Measurements from ENCODE around the gene PTN.

Gene PTN, protein sequence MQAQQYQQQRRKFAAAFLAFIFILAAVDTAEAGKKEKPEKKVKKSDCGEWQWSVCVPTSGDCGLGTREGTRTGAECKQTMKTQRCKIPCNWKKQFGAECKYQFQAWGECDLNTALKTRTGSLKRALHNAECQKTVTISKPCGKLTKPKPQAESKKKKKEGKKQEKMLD

DNA sequence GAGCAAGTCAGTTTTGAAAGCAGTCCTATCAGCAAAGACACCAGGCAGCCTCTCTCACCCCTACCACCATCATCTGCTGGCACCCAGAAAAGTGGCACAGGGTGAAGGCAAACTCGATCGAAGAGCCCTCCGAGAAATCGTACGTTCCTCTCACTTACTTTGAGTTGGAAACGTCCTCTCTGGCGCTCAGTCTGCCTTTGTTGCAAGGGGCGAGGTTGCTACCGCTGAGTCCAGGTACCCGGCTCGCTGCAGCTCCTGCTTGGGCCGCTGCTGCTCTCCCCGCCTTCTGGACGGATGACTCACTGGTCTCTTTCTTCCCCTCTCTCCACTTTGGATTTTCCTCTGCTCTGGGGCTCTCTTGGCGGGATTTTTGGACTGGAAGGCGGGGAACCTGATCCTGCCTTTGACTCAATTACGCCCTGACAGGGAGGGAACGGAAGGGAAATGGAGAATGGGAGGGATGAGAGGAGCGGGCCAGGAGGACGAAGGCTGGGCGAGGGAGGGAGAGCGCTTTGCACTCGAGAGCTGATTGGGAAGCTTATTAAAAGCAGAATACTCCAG, at the start of gene PTN:
TSS of gene PTN (minus strand) at position 453 of the 561 bp plus-strand sequence. CDS start 88,760 bp downstream, outside the sequence.
- peak; percentile 79 for DNase-seq

DNA sequence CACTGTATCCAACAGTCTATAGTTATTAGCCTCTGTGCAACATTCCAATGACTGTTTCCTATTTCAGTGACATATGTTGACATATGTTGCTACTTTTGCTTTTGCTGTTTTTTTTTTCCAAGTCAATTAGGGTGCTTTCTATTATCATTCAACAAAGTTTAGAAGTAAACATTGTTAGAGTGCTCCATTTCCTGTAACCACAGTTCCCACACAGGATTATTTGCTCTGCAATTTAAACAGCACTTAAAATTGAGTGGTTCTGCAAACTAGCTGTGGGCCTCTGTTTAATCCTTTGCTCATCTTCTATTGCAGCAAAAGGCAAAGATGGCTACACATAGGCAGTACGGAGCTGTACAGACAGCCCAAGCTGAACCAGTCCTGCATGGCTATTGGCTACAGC, 46.5 kb upstream of the PTN start:
- no peak for DNase-seq

DNA sequence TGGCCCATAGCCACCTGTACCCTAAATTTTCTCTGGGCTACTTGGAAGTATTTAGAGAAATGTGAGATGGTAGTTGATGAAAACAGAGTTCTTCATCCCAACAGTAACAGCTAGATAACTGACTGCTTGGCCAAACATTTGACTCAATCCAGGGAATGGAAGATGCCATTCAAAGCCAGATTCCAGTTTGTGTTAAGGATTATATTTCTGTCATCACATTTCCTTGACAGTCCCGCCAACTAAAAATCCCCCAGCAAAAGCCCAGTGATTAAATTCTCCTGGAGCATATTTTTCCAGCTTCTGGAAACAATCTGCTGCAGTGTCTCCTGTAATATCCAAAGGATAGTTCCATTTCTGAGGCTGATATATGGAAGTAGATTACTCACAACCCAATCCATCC, 45.4 kb upstream of the PTN start:
- DNase-seq = peak; percentile 41

DNA sequence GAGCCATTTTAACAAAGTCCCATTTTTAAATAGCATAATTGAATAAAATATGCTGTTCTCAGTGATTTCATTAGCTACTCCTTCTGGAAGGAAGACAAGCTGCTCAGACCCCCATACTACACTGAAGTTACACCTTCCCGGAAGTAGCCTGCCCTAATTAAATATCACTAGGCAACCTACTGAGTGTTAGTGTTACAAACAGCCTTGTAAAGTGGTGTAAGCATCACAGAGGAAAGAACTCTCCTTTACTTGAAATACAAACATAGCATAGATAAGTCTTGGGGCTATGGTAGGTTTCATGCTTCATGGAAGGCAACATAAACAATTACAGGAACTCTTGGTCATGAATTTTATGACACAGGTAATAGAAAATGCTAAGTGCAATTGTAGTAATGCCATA, 43.4 kb upstream of the PTN start:
- no peak for DNase-seq

DNA sequence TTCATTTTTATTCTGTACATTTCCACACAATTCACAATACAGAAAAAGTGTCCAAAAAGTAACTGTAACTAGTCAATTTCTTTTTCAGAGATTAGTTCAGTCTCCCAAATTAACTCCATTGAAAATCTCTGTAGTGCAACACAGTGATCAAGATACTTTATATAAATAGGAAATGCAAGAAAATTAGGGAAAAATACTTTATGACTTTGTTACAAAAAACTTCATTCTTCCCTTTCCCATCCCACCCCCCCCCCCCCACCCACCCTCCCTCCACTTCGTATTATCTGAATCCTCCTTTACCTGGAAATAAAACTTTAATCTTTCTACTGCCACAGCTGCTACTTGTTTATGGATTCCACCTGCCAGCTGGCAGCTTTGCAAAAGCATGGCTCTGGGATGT, 37.5 kb upstream of the PTN start:
- DNase-seq = no peak

DNA sequence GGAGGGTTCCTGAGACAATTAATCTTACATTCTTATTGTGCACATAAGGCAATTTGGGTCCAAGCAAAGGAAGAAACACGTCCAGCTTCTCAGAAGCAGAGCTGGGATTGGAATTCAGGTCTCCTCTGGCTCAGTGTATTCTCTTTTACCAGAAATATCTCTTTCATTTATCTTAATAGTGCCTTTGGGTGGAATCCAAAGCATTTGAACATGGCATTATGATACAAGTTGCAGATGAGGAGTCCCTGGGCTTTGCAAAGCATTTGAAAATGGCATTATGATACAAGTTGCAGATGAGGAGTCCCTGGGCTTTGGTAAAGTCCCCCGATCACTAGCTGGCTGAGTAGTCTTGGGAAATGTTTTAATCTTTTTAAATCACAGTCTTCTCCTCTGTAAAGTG, 30.0 kb upstream of the PTN start:
- DNase-seq = no peak

DNA sequence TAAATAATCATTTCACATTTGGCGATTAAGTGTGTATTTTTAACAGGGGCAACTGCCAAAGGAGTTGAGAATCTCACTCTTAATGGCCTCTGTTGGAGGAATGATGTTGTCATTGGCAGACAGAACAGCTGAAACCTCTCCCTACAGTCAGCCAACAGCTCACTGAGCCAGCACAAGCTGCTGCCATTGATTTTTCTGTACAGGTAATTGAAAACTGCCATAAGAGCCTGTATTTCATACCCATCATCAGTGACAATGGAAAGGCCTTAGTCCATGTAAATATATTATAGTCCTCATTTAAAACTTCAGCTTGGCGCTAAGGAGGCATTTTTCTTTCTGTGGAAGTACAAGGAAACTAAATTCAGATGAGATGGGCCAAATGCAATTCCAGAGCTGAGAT, 28.1 kb upstream of the PTN start:
- DNase-seq = no peak

DNA sequence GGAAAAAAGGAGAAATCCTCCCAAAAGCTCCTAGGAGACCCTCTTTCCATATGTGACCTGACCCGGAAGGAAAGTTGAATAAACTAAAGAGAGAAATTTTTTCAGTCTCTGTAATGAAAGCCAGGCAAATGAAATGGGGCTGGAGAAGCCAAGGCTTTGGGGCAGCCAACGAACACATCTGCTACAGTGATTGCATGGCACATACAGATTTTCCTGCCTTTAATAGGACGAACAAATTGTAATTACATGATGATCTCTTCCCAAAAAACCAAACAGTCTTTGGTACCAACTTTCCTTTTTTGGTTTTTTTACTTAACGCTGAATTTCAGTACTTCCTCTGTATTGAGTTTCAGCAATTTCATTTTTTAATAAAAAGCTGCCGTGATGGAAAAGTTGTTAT, 23.5 kb upstream of the PTN start:
- DNase-seq = no peak

DNA sequence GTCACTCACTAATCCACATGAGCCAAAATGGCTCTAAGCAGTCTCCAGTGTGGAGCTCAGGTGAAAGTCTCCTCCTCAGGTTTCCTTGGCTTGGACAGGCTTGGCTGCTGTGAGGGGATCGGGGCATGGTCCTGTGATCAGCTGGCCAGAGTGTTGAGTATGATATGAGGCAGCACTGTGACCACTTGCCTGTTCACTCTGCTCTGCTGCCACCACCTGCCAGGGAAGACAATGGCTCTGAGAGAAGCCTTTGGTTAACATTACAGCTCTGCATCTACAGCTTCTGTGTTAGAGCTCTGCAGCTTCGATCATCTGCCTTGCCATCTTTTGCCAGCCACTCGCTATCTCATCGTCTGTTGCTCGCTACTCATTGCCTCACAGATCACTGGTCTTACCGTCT, 20.1 kb upstream of the PTN start:
- DNase-seq = no peak

DNA sequence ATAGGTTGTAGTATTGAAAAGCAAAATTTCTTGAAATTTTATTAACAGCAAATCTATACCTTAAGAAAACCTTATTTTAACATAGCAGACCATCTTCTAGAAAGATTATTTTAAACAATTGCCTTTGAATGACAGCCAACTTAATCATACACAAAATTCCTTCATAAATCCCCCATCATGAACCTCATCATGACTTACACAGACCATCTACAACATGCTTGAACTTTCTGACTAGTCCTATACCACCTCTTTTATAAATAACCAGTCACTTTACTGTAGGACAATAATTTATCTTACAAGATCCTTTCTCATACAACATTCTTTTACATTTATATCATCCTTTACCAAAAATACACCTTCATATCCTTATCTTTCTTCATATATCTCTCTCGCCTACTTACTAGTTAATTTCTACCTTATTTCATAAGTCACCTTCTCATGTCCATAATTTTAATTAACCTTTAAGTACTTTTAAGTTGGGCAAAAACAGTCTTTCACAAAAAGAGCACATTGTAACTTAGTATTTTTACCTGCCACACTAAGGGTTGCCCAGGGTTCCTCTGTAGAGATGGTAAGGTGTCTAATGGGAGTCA, 16.6 kb upstream of the PTN start:
- peak; percentile 10 for DNase-seq

DNA sequence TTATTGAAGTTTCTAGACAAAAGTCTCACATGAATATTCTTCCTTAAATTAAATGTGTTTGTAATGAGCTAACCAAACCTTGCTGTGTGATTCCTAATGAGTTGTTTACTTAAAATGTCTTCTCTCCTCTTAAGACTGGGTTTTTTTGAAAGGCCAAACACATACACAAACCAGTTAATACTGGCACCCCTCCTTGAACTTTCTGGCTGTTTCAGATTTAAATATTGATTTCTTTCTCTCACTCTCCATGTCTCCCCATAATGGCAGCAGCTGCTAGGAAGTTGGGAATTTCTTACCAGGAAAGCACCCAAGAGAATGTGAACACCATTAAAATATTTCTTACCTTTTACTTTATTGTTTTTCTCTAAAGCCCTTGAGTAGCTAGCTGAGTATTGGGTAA, 11.4 kb upstream of the PTN start:
- DNase-seq = no peak

DNA sequence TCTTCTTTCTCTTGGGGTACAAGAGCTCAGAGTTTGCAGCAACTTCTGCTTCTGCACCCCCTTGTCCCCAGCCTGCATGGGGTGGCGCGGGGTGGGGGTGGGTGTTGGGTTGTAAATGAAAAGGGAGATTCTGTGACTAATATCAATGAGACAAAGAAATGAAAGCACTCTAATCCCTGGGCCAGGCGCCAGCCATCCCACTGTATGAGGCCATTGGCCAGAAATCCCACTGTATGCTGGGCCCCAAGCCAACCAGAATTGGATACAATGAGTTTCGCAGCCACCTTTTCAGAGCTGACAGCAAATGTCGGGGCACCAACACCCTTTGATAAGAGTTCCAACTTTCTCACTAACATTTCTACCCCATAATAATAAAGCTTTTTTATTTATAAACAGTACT, 10.9 kb upstream of the PTN start:
- peak; percentile 53 for DNase-seq

DNA sequence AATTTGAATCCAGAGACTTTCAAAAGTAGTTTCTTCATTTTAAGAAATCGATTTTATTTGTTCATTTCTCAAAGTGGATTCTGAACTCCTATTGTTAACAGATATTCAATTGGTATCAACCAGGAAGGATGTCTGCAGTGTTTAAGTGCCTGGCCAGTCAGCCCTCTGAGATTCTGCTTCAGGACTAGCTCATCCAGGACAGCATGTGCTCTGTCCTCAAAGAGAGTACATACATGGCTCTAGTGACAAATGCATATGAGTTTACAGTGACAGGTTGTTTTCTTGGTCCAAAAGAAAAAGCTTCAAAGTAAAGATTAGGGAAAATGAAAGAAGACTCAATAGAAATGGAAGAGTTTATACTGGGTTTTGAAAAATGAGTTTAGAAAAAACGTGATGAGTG, 8.4 kb upstream of the PTN start:
- DNase-seq = no peak

DNA sequence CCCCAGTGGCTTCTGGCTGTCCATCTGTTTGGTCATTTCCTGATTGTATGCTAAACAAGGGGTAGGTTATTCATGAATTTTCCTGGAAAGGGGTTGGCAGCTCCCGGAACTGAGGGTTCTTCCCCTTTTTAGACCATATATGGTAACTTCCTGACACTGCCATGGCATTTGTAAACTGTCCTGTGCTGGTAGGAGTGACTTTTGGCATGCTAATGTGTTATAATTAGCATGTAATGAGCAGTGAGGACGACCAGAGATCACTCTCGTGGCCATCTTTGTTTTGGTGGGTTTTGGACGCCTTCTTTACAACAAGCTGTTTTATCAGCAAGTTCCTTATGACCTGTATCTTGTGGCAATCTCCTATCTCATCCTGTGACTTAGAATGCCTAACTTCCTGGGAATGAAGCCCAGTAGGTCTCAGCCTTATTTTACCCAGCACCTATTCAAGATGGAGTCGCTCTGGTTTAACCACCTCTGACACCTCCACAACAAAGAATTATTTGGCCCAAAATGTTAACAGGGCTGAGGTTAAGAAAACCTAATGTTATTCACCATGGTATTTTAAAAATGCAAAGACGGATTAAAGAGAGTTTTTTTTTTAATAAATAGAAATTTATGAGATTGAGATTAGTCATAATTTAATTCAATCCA, 2.4 kb upstream of the PTN start:
- no peak for DNase-seq

DNA sequence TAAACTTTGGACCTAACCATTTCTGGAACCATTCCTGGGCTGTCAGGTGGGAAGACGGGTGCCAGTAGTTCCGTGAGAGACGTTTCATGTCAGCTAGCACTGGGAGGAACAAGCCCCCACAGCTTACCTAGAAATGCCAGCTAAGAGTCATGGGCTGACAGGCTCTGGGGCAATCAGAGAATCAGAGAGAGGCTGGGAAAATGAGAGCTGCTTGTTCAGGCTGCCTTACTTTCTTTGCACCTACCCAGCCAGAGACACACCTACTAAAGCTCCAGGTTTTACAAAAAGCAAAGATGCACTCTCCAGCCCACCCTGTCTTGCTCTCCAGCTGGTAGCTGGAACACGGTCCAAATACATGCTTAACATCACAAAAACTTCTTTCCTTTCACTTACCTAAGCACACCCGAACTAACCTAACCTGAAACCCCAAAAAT, 688 bp downstream of the PTN start:
- no peak for DNase-seq

DNA sequence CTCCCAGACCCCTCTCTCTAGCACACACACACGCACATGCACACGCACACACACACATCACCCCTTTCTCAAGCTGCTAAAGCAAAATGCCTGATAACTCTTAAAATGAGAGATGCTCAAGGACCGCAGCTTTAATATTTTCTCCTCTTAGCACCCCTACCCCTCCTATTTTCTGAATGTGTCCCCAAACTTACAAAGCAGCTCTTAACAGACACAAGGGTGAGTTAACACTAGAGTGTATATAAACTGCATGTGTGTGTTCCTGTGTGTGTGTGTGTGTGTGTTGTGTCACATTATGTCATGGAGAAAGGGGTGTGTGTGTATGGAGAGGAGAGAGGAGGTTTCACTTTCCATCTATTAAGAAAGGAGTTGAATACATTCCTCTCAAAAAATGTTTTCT, 1.3 kb downstream of the PTN start:
- DNase-seq = no peak

DNA sequence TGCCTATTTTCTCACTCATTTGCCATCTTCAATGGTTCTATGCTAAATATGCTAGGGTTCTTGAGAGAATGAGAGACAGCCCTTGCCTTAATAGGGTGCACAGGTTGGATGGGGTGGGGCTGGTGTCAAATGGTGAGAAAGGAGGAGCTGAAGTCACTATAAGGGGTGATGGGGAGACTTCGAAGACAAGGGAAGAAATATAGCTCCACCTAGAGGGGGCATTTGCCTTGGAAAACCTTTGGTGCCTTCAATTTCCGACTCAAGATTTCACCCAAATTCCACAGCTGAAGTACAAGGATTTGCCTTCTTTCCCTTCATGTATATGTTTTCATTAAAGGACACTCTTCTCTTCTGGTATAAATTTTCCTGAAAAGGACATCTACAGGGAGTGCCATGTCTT, 5.6 kb downstream of the PTN start:
- no peak for DNase-seq

DNA sequence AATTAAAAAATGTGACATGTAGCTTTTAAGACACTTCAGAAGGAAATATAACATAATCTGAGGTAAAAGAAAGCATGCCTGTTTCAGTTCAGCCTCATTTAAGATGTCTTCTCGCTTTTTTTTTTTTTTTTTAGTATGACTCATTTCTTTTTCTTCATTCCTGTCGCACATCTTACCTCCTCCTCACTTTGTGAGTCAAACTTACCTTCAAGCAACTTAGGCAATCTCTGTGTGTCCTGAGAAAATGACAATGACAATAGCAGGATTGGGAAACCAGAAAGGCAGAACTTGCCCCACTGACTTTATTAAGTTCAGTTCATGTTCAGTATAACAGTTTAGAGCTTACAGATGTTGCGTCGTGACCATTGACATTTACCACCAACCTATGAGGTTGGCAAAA, 7.7 kb downstream of the PTN start:
- DNase-seq = no peak

DNA sequence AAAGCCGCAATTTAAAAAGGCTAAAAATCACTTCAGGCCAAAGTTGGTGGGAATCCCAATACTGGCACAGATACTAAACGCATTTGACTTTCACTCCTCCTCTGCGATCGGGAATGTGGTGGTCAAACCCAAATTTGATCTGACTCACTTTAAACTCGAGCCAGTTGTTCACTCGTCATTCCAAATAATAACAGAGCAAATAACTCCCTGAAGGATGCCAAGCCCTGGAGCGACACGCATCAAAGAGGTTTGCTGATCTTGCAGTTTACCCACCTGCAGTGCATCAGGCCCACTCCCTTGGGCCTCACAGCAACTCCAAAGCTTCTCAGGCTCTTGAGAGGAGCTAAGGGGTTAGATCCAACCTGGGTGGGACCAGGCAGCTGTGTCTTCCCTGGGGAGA, 12.2 kb downstream of the PTN start:
- DNase-seq = no peak

DNA sequence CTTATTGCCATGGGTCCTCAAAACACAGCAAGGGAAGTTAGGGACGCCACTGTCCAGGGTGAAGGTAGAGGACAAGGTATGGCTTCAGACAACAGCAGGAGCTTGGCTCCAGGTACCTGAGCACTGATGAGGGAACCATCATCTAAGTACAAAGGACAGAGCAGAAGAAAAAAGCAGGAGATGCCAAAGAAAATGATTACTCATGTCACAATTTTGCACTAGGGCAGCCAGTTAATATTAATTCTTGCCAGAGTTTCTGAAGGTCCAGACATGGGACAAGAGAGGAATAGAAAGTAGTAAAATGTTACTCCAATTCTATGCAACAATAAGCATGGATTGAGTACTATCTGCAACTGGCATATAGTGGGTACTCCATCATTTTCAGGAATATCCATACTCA, 14.1 kb downstream of the PTN start:
- no peak for DNase-seq

DNA sequence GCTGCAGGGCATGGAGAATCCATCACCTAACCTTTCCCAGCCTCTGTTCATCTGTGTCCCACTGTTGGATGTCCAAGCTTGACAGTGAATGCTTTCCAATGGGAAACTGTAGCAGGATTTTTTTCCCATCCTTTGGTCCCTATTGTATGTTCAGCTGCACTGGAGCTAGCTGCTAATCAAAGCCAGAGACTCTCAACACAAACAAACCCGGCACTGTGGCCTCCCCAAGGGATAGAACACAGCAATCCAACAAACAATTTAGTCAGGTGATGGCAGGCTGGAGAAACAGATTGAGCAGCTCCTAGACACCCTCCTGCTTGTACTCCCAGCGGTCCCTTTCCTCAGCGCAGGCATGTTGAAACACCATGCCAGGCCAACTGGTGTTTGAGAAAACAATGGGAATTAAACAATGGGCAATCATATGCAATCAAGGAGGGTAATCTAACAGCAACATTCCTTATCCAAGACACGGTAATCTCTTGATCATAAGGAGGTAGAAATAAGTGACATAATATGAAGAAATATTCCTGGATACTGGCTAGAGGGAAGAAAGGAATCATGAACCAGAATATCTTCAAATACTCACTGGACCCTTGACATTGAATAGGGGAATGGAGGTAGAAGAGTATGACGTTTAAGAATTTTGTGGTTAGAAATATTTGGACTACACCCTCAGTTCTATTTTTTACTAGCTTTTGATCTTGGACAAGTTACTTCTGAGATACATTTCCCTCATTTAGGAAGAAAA, 15.0 kb downstream of the PTN start:
- DNase-seq = no peak

DNA sequence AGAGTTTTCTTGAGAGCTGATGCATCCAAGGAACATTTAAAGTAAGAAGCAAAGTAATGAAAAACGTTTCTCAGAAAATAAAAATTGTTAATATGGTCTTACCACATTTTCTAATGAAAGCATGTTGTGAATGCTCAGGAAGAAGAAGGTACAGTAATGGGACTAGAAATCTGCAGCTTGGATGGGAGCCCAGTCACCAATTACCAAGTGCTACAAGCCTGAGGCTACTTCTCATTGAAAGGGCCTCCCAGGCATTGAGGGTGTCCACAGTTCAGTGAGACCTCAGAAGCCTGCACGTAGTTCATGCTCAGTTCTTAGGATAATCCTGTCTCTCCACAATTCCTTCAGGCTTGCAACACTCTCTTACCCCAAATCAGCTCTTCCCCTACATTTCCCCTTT, 17.6 kb downstream of the PTN start:
- DNase-seq = no peak

DNA sequence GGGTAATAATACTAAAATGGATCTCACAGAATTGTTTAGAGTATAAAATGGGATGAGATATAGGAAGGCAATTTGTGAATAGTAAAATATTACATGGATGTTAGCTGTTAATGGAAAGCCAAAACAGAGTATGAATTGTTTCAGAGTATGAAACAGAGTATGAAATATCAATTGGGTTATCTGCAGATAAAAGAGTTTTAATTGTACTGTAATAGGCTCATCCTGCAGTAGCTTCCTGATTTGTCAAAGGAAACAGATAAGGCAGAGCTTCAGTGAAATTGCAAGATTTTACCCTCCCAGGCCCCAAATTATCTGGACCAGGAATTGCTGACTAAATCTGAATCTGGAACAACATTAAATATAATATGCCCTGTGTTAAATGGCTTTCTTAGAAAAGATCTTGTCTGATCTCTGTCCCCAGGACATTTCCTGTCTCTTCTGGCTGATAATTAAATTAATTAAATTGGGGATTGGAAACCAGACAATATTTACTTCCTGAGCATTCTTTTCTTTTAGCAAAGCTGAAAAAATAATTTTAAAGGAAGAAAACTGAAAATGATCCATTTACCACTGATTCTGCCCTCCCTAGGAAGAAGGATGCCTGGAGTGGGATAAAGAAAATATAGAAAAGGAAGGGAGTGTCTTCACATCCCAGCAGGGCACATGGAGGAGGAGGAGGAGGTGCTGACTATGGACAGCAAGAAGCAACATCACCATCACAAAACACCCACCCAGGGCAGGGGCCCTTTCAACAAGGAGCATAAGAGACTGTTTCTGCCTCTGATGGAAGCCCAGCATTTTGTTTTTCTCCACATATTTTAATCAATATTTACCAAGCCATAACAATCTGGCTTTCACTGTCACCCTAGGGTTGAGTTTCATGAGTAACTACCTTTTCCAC, 18.5 kb downstream of the PTN start:
- no peak for DNase-seq

All from fibroblast of skin of right biceps (primary cell).